Subcutaneous adipose tissue (tissue), 4 donors: ENCODE data around the gene CYP8B1. TPM values are rescaled to one million over a fixed set of nuclear protein-coding genes. Genes with fewer than 3 reads are reported as not detected.

ENCODE experiments used
- CTCF ChIP-seq: fragments of 450-650 bp; IDR thresholded peaks from one replicate; pipeline ENCODE4 v1.5.1; 2016; ENCODE audit warnings: low read depth, mild to moderate bottlenecking, control low read depth, antibody characterized with exemption, moderate library complexity
- total RNA-seq, 4 donors: library from RNA; depleted of rRNA; stranded (reverse); fragments of >200 nt; gene quantifications; one replicate each; pipeline ENCODE4 v1.1.0, GENCODE V29; 2016

Gene CYP8B1
- total RNA-seq, 4 donors from 2014 or later = not detected

GRCh38 chr3:42841332-42841731 lies 34.3 kb downstream of the CYP8B1 start:
- TF ChIP-seq CTCF = no peak

GRCh38 chr3:42839616-42840015 lies 36.1 kb downstream of the CYP8B1 start:
- TF ChIP-seq CTCF = no peak

- no peak for TF ChIP-seq CTCF
These were observed 37.1 kb downstream of the CYP8B1 start for GRCh38 chr3:42838571-42838970.

- no peak for TF ChIP-seq CTCF
These were observed 39.2 kb downstream of the CYP8B1 start for GRCh38 chr3:42836150-42837123.

- TF ChIP-seq CTCF = no peak
These were observed 44.4 kb downstream of the CYP8B1 start for GRCh38 chr3:42831321-42831713.

- TF ChIP-seq CTCF = no peak
These were observed 45.0 kb downstream of the CYP8B1 start for GRCh38 chr3:42830437-42831320.
